D721Med (cell line): ENCODE results near the gene RPL4.
"Not testable (repeated sequence)": the region's sequence is repeated elsewhere in the genome, so short reads cannot be mapped to it uniquely, and the experiment has no call there.

ENCODE experiments used
- DNase-seq: peaks from one replicate; pipeline ENCODE4 v3.0.0; 2011; ENCODE audit warnings: low spot score; ENCODE audit not compliant: insufficient read length
- FAIRE-seq: peaks from 2 replicates; lab custom pipeline; 2011; peaks lifted over from hg19 to GRCh38; lab: Jason Lieb, UNC
- CTCF ChIP-seq: IDR thresholded peaks from 2 replicates; pipeline ENCODE4 v1.5.1; 2012; ENCODE audit warnings: mild to moderate bottlenecking, control low read depth; ENCODE audit not compliant: insufficient read depth; ENCODE audit errors: missing control alignments

The RPL4 gene

GRCh38 chr15:66462627-66463026 is 42.0 kb downstream of the RPL4 start:
- no peak for TF ChIP-seq CTCF
- DNase-seq = no peak

GRCh38 chr15:66461917-66462316 is 42.7 kb downstream of the RPL4 start:
- FAIRE-seq (no peak), DNase-seq (no peak)
- no peak for TF ChIP-seq CTCF

More at GRCh38 chr15:66462627-66463026, 42.0 kb downstream of the RPL4 start:
- no peak for FAIRE-seq

GRCh38 chr15:66461294-66461693 is 43.4 kb downstream of the RPL4 start:
- not testable (repeated sequence) for DNase-seq, FAIRE-seq

GRCh38 chr15:66459818-66460615 is 44.6 kb downstream of the RPL4 start:
- TF ChIP-seq CTCF = no peak
- no peak for FAIRE-seq
- no peak for DNase-seq

GRCh38 chr15:66456211-66456610 is 48.4 kb downstream of the RPL4 start:
- DNase-seq (no peak), FAIRE-seq (no peak)
- TF ChIP-seq CTCF = no peak

GRCh38 chr15:66454143-66454542 is 50.5 kb downstream of the RPL4 start:
- no peak for TF ChIP-seq CTCF
- DNase-seq (no peak), FAIRE-seq (no peak)

- no peak for FAIRE-seq
- DNase-seq = no peak
- TF ChIP-seq CTCF = no peak
Observed at GRCh38 chr15:66452971-66453580, 51.6 kb downstream of the RPL4 start.
